ENCODE results near the gene THBS3. TPM values are rescaled to one million over a fixed set of nuclear protein-coding genes. Genes with fewer than 3 reads are reported as not detected.

The THBS3 gene
- total and polyA plus RNA-seq, 10 donors = 10.2 to 31.2 (median 20.8) TPM

DNA sequence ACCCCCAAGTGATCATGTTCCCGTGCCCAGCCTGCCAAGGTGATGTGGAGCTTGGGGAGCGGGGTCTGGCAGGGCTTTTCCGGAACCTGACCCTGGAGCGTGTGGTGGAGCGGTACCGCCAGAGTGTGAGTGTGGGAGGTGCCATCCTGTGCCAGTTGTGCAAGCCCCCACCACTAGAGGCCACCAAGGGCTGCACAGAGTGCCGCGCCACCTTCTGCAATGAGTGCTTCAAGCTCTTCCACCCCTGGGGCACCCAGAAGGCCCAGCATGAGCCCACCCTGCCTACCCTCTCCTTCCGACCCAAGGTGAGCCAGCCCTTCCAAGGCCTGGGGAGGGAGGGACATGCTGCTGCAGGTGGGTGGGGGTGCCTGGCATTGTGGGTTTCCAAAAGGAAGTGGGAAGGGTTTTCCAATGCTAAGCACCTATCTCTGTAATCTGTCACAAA, 31.7 kb downstream of the THBS3 start:
- TF ChIP-seq, protein P1, sequence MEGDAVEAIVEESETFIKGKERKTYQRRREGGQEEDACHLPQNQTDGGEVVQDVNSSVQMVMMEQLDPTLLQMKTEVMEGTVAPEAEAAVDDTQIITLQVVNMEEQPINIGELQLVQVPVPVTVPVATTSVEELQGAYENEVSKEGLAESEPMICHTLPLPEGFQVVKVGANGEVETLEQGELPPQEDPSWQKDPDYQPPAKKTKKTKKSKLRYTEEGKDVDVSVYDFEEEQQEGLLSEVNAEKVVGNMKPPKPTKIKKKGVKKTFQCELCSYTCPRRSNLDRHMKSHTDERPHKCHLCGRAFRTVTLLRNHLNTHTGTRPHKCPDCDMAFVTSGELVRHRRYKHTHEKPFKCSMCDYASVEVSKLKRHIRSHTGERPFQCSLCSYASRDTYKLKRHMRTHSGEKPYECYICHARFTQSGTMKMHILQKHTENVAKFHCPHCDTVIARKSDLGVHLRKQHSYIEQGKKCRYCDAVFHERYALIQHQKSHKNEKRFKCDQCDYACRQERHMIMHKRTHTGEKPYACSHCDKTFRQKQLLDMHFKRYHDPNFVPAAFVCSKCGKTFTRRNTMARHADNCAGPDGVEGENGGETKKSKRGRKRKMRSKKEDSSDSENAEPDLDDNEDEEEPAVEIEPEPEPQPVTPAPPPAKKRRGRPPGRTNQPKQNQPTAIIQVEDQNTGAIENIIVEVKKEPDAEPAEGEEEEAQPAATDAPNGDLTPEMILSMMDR (IDR thresholded peaks at IDR 0.05 in 8 of 11, conservative IDR thresholded peaks at IDR 0.05 in 3 of 11) = no peak
- TF ChIP-seq POLR2AphosphoS5 (IDR thresholded peaks at IDR 0.05) = no peak
- no peak for TF ChIP-seq POLR2A (IDR thresholded peaks at IDR 0.05)
- Histone ChIP-seq H3K4me1 (peaks cover 11 to 81% (median 48%) of the 10 kb centered on the region in 6 donors), H3K9me3 (no peaks in the 10 kb centered on the region), H3K27ac (peak overlapping the region in 1 of 8 donors; percentile 34), H3K4me3 (no peak overlapping the region), H3K36me3 (peaks cover 0 to 28% (median 0%) of the 10 kb centered on the region in 6 donors), H3K27me3 (replicated peaks in 1 of 7) (peaks cover 0 to 25% (median 15%) of the 10 kb centered on the region in 7 donors)
- intact Hi-C loops (cut with DNase I; ENCODE audit: low total_unique reads) = loop anchor here (10.0 kb wide), 1 partner anchor 49 kb away; no protein-coding TSS in a partner anchor
- peak; percentile 75 for DNase-seq
- 62 to 84% (median 68%) methylated on average over 8 to 9 of the region's 9 CpGs for WGBS, 5 donors

DNA sequence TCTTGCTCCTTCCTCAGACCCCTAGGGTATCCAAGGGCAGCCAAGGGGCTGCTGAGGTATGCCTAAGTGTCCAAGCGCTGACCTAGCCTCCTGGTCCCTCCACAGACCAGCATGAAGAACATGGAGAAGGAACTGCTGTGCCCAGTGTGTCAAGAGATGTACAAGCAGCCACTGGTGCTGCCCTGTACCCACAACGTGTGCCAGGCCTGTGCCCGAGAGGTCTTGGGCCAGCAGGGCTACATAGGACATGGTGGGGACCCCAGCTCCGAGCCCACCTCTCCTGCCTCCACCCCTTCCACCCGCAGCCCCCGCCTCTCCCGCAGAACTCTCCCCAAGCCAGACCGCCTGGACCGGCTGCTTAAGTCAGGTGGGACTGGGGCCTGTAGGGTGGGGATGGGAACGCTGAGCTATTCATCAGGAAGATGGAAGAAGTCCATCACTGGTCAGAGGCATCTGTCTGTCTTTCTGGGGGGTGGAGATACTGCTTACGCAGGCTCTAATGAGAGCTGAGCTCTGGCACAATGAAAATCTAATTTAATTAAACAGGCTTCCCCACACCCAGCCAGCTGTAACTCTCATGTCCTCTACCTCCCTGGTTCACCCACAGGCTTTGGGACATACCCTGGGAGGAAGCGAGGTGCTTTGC, 32.3 kb downstream of the THBS3 start:
- TF ChIP-seq, protein P1 (IDR thresholded peaks at IDR 0.05 in 8 of 11, conservative IDR thresholded peaks at IDR 0.05 in 3 of 11) = no peak
- TF ChIP-seq POLR2A (IDR thresholded peaks at IDR 0.05) = no peak
- TF ChIP-seq POLR2AphosphoS5 (IDR thresholded peaks at IDR 0.05) = no peak
- Histone ChIP-seq H3K4me3 (no peak overlapping the region), H3K4me1 (peaks cover 11 to 78% (median 48%) of the 10 kb centered on the region in 6 donors), H3K27ac (peak overlapping the region in 2 of 8 donors; percentile 97), H3K36me3 (peaks cover 0 to 32% (median 3%) of the 10 kb centered on the region in 6 donors), H3K27me3 (replicated peaks in 1 of 7) (peaks cover 0 to 25% (median 15%) of the 10 kb centered on the region in 7 donors), H3K9me3 (no peaks in the 10 kb centered on the region)
- 84 to 96% (median 89%) methylated on average over 12 of the region's 12 CpGs for WGBS, 5 donors
- intact Hi-C loops (cut with DNase I; ENCODE audit: low total_unique reads) = loop anchor here (10.0 kb wide), 1 partner anchor 49 kb away; no protein-coding TSS in a partner anchor
- DNase-seq = peak; percentile 75

DNA sequence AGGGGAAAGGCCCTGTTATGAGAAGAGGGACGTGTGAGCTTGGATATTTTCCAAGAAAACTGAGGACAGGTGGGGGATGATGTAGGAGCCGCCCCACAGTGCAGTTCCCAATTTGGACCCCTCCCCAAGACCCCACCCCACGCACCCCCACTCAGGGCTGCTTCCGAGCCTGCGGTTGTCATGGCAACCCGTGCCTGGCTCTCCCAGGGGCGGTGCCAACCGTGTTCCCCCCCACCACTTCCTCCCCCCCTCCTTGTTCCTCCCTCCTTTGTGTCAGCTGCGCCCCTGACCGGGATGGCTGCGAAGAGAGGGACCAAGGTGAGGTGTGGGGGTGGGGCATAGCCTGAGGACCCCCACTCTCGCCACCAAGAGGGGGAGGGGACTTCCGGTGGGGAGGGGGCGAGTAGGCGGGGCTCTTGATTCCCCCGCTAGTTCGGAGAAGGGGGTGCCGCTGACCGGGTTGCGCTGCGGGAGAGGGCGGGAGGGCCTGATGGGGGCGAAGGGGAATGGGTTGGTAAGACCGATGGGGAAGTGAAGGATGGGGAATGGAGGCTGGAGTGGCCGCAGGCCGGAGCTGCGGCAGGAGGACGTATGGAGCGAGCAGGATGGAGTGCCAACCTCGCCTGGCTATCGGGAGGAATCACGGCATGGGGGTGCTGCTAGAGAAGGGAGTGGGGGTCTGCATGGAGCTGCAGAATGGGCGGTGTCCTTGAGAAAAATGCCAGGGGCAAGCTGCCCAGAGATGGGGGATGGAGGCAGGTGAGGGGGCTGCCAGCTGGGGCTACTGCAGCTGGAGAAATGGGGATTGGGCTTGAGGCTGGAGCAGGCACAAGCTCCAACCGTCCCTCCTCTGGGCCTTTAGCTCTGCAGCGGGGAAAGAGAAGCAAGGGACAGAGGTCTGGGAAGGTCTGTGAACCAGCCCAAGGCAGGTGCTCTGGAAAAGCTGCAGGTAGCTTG, 33.1 kb downstream of the THBS3 start:
- WGBS, 5 donors = 8 to 14% (median 11%) methylated on average over 31 to 35 of the region's 35 CpGs
- H3K4me3 ChIP-seq = peak overlapping the region in 7 of 8 donors; percentile 8 to 88 (median 80)
- no peaks in the 10 kb centered on the region for H3K9me3 ChIP-seq
- peak; percentile 87 for DNase-seq
- H3K36me3 ChIP-seq = peaks cover 0 to 32% (median 8%) of the 10 kb centered on the region in 6 donors
- TF ChIP-seq POLR2A (IDR thresholded peaks at IDR 0.05) = no peak
- TF ChIP-seq, protein P1 (IDR thresholded peaks at IDR 0.05 in 8 of 11, conservative IDR thresholded peaks at IDR 0.05 in 3 of 11) = no peak
- TF ChIP-seq POLR2AphosphoS5 (IDR thresholded peaks at IDR 0.05) = no peak
- intact Hi-C loops (cut with DNase I; ENCODE audit: low total_unique reads) = loop anchor here (10.0 kb wide), 1 partner anchor 50 kb away; no protein-coding TSS in a partner anchor
- peaks cover 0 to 25% (median 15%) of the 10 kb centered on the region in 7 donors for H3K27me3 ChIP-seq (replicated peaks in 1 of 7)
- H3K27ac ChIP-seq = peak overlapping the region in 4 of 8 donors; percentile 18 to 97 (median 96)
- H3K4me1 ChIP-seq = peaks cover 11 to 78% (median 48%) of the 10 kb centered on the region in 6 donors
